ENCODE data around the gene SOSTDC1.
"Not testable (repeated sequence)": the region's sequence is repeated elsewhere in the genome, so short reads cannot be mapped to it uniquely, and the experiment has no call there.

DNA sequence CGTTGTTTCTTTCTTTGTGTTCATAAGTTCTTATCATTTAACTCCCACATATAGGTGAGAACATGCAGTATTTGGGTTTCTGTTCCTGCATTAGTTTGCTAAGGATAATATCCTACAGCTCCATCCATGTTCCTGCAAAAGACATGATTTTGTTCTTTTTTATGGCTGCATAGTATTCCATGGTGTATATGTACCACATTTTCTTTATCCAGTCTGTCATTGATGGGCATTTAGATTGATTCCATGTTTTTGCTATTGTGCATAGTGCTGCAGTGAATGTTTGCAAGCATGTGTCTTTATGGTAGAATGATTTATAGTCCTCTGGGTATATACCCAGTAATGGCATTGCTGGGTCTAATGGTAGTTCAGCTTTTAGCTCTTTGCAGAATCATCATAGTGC, 9.2 kb downstream of the SOSTDC1 start:
- TF ChIP-seq TEAD4 (IDR thresholded peaks at IDR 0.05; ENCODE audit: borderline replicate concordance, insufficient read depth); SIN3A (IDR thresholded peaks at IDR 0.05; ENCODE audit: borderline replicate concordance, low read depth, low read length); EZH2phosphoT487 (IDR thresholded peaks at IDR 0.05; ENCODE audit: borderline replicate concordance, low read depth): not testable (repeated sequence)
- TF ChIP-seq, protein P1, sequence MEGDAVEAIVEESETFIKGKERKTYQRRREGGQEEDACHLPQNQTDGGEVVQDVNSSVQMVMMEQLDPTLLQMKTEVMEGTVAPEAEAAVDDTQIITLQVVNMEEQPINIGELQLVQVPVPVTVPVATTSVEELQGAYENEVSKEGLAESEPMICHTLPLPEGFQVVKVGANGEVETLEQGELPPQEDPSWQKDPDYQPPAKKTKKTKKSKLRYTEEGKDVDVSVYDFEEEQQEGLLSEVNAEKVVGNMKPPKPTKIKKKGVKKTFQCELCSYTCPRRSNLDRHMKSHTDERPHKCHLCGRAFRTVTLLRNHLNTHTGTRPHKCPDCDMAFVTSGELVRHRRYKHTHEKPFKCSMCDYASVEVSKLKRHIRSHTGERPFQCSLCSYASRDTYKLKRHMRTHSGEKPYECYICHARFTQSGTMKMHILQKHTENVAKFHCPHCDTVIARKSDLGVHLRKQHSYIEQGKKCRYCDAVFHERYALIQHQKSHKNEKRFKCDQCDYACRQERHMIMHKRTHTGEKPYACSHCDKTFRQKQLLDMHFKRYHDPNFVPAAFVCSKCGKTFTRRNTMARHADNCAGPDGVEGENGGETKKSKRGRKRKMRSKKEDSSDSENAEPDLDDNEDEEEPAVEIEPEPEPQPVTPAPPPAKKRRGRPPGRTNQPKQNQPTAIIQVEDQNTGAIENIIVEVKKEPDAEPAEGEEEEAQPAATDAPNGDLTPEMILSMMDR (IDR thresholded peaks at IDR 0.05), result not testable (repeated sequence)

All from SK-N-SH (cell line).